Stimulated activated CD4-positive, alpha-beta T cell treated with anti-CD3 and anti-CD28 coated beads, Interleukin-15, amount 100 ng/mL, for 24 hours (primary cell): Measurements from ENCODE around the gene HIPK4.
A peak's percentile ranks its signal among the peaks of the same experiment; 100 is the strongest.
"Not testable (repeated sequence)": the region's sequence is repeated elsewhere in the genome, so short reads cannot be mapped to it uniquely, and the experiment has no call there.

Experiments used
- DNase-seq: peaks from one replicate; pipeline ENCODE4 v3.0.0-alpha.2; 2020

The HIPK4 gene

GRCh38 chr19:40416918-40417642, 27.1 kb upstream of the HIPK4 start:
- no peak for DNase-seq

- DNase-seq = no peak
These were observed 25.8 kb upstream of the HIPK4 start for GRCh38 chr19:40415768-40416167.

GRCh38 chr19:40414542-40415535, 24.9 kb upstream of the HIPK4 start:
- no peak for DNase-seq

- no peak for DNase-seq
These were observed 23.4 kb upstream of the HIPK4 start, which contains the start of gene PRX for GRCh38 chr19:40413291-40413845. Gene PRX (minus strand): TSS chr19:40413378. CDS start chr19:40407932, 5,446 bp downstream.

GRCh38 chr19:40412866-40413265, 22.9 kb upstream of the HIPK4 start:
- no peak for DNase-seq

GRCh38 chr19:40411958-40412499, 22.0 kb upstream of the HIPK4 start:
- no peak for DNase-seq

GRCh38 chr19:40411125-40411842, 21.3 kb upstream of the HIPK4 start:
- no peak for DNase-seq

GRCh38 chr19:40410030-40410389, 20.0 kb upstream of the HIPK4 start:
- no peak for DNase-seq

- DNase-seq = not testable (repeated sequence)
These were observed 18.6 kb upstream of the HIPK4 start for GRCh38 chr19:40408598-40408925.

- no peak for DNase-seq
These were observed 18.0 kb upstream of the HIPK4 start for GRCh38 chr19:40407714-40408597.

GRCh38 chr19:40403262-40403984, 13.4 kb upstream of the HIPK4 start:
- peak; percentile 92 for DNase-seq

- DNase-seq = no peak
These were observed 10.6 kb upstream of the HIPK4 start for GRCh38 chr19:40400559-40400958.

- peak; percentile 78 for DNase-seq
These were observed 8.6 kb upstream of the HIPK4 start for GRCh38 chr19:40398417-40399131.

- no peak for DNase-seq
These were observed 7.6 kb upstream of the HIPK4 start for GRCh38 chr19:40397568-40397906.

- DNase-seq = no peak
These were observed 7.0 kb upstream of the HIPK4 start for GRCh38 chr19:40396886-40397567.

GRCh38 chr19:40395956-40396355, 6.0 kb upstream of the HIPK4 start:
- no peak for DNase-seq

- DNase-seq = no peak
These were observed 4.8 kb upstream of the HIPK4 start for GRCh38 chr19:40394816-40395210.

- no peak for DNase-seq
These were observed 4.2 kb upstream of the HIPK4 start for GRCh38 chr19:40393894-40394815.
